Activated CD8-positive, alpha-beta T cell treated with anti-CD3 and anti-CD28 coated beads for 36 hours (primary cell): ENCODE measurements around the gene SUMO3. TPM values are rescaled to one million over a fixed set of nuclear protein-coding genes. Genes with fewer than 3 reads are reported as not detected.

Experiments
- ATAC-seq: fragments of 200-7000 bp; cut with Tn5 transposase; one replicate; pipeline ENCODE4 v1.10.0; 2021; ENCODE audit warnings: mild to moderate bottlenecking, moderate library complexity
- CTCF ChIA-PET: fragments of 350-600 bp; sonication (Branson Sonifier 250); formaldehyde crosslinking; loops from one replicate; lab custom pipeline; 2021; ENCODE audit warnings: antibody characterized with exemption; lab: Charles Lee
- POLR2A ChIA-PET: fragments of 350-600 bp; sonication (Branson Sonifier 250); formaldehyde crosslinking; loops from one replicate; lab custom pipeline; 2021; ENCODE audit warnings: antibody characterized with exemption; lab: Charles Lee
- DNase-seq: peaks from one replicate; pipeline ENCODE4 v3.0.0-alpha.2; 2020
- H3K27ac Mint-ChIP-seq: one replicate; pipeline ENCODE4 v1.8.0; 2021; ENCODE audit warnings: mild to moderate bottlenecking, mixed read lengths
- H3K27me3 Mint-ChIP-seq: one replicate; pipeline ENCODE4 v1.8.0; 2021; ENCODE audit warnings: mixed read lengths
- H3K36me3 Mint-ChIP-seq: one replicate; pipeline ENCODE4 v1.8.0; 2021; ENCODE audit warnings: low read depth, mixed read lengths
- H3K4me1 Mint-ChIP-seq: one replicate; pipeline ENCODE4 v1.8.0; 2021; ENCODE audit warnings: low read depth, mixed read lengths
- H3K4me3 Mint-ChIP-seq: one replicate; pipeline ENCODE4 v1.8.0; 2021; ENCODE audit warnings: mild to moderate bottlenecking, moderate library complexity, mixed read lengths
- H3K9me3 Mint-ChIP-seq: one replicate; pipeline ENCODE4 v1.8.0; 2021; ENCODE audit warnings: mixed read lengths
- CTCF ChIP-seq: fragments of 200-600 bp; IDR thresholded peaks from one replicate; pipeline ENCODE4 v1.8.0; 2022; ENCODE audit warnings: antibody characterized with exemption, mild to moderate bottlenecking
- intact Hi-C: fragments of 100-400 bp; cut with micrococcal nuclease; formaldehyde crosslinking; loops from one replicate; pipeline ENCODE4 v1.10.0; 2022
- total RNA-seq, 2 experiments: library from RNA; stranded (reverse); gene quantifications; one replicate each; pipeline ENCODE4 v1.2.3, GENCODE V29; 2021

SUMO3 gene
- total RNA-seq, 2 experiments from 2014 or later, result 69.8 to 72.9 TPM

- no peaks in the 10 kb centered on the region for H3K9me3 Mint-ChIP-seq
- H3K36me3 Mint-ChIP-seq, result peaks cover 45% of the 10 kb centered on the region
- H3K27ac Mint-ChIP-seq, result peak overlapping the region; percentile 7
- ChIA-PET CTCF (interaction anchor here (1.1 kb wide), 1 partner anchor 281 kb away, joined by 3 read pairs; no protein-coding TSS in a partner anchor), POLR2A (no interaction called here)
- no peak for TF ChIP-seq CTCF
- intact Hi-C loops, result loop anchor here (5.0 kb wide), 1 partner anchor 280 kb away; no protein-coding TSS in a partner anchor
- no peak overlapping the region for H3K4me3 Mint-ChIP-seq
- peaks cover 66% of the 10 kb centered on the region for H3K4me1 Mint-ChIP-seq
- ATAC-seq (no peak), DNase-seq (no peak)
- H3K27me3 Mint-ChIP-seq, result no peaks in the 10 kb centered on the region
These were observed 25.9 kb downstream of the SUMO3 start for GRCh38 chr21:44791993-44792392.

- H3K36me3 Mint-ChIP-seq, result peaks cover 39% of the 10 kb centered on the region
- intact Hi-C loops, result loop anchor here (5.0 kb wide), 1 partner anchor 279 kb away; no protein-coding TSS in a partner anchor
- CTCF ChIA-PET, result interaction anchor here (1.1 kb wide), 1 partner anchor 280 kb away, joined by 3 read pairs; no protein-coding TSS in a partner anchor
- no peak overlapping the region for H3K4me3 Mint-ChIP-seq
- no peaks in the 10 kb centered on the region for H3K27me3 Mint-ChIP-seq
- no peak for DNase-seq
- no peak for ATAC-seq
- TF ChIP-seq CTCF, result no peak
- H3K9me3 Mint-ChIP-seq, result no peaks in the 10 kb centered on the region
- H3K4me1 Mint-ChIP-seq, result peaks cover 63% of the 10 kb centered on the region
- H3K27ac Mint-ChIP-seq, result no peak overlapping the region
- POLR2A ChIA-PET, result no interaction called here
These were observed 26.6 kb downstream of the SUMO3 start for GRCh38 chr21:44791246-44791645.

GRCh38 chr21:44790368-44790767 lies 27.5 kb downstream of the SUMO3 start:
- Mint-ChIP-seq H3K4me1 (peaks cover 60% of the 10 kb centered on the region), H3K9me3 (no peaks in the 10 kb centered on the region), H3K36me3 (peaks cover 35% of the 10 kb centered on the region), H3K27ac (no peak overlapping the region), H3K4me3 (no peak overlapping the region), H3K27me3 (no peaks in the 10 kb centered on the region)
- ChIA-PET POLR2A (interaction anchor here (1.0 kb wide), 1 partner anchor 26 kb away, joined by 3 read pairs; no protein-coding TSS in a partner anchor), CTCF (interaction anchor here (1.1 to 1.7 kb wide), 2 partner anchors 10 to 48 kb away, joined by 3 to 13 read pairs; partner anchors contain the start of gene UBE2G2)
- no peak for DNase-seq
- TF ChIP-seq CTCF, result no peak
- no peak for ATAC-seq
- intact Hi-C loops, result loop anchor here (5.0 kb wide), 1 partner anchor 278 kb away; no protein-coding TSS in a partner anchor

DNA sequence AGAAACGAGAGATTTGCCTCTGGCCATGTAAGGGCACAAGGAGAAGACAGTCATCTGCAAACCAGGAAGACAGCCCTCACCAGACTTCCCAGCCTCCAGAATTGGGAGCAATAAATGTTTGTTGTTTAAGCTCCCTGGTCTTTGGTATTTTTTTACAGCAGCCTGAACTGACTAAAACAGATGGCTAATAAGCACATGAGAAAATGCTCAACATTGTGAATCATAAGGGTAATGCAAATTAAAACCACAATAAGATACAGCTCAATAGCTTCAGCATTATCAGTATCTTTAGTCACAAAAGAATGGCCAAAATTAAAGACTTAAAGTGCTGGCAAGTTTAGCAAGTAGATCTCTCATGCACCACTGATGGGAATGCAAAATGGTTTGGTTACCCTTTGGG lies 28.0 kb downstream of the SUMO3 start:
- no peak for TF ChIP-seq CTCF
- H3K9me3 Mint-ChIP-seq, result no peaks in the 10 kb centered on the region
- intact Hi-C loops, result loop anchor here (5.0 kb wide), 1 partner anchor 278 kb away; no protein-coding TSS in a partner anchor
- CTCF ChIA-PET, result interaction anchor here (1.1 to 1.7 kb wide), 2 partner anchors 11 to 47 kb away, joined by 3 to 13 read pairs; partner anchors contain the start of gene UBE2G2
- POLR2A ChIA-PET, result interaction anchor here (1.0 kb wide), 1 partner anchor 25 kb away, joined by 3 read pairs; no protein-coding TSS in a partner anchor
- H3K27ac Mint-ChIP-seq, result no peak overlapping the region
- DNase-seq (no peak), ATAC-seq (no peak)
- H3K36me3 Mint-ChIP-seq, result peaks cover 38% of the 10 kb centered on the region
- no peak overlapping the region for H3K4me3 Mint-ChIP-seq
- H3K4me1 Mint-ChIP-seq, result peaks cover 63% of the 10 kb centered on the region
- H3K27me3 Mint-ChIP-seq, result no peaks in the 10 kb centered on the region

DNA sequence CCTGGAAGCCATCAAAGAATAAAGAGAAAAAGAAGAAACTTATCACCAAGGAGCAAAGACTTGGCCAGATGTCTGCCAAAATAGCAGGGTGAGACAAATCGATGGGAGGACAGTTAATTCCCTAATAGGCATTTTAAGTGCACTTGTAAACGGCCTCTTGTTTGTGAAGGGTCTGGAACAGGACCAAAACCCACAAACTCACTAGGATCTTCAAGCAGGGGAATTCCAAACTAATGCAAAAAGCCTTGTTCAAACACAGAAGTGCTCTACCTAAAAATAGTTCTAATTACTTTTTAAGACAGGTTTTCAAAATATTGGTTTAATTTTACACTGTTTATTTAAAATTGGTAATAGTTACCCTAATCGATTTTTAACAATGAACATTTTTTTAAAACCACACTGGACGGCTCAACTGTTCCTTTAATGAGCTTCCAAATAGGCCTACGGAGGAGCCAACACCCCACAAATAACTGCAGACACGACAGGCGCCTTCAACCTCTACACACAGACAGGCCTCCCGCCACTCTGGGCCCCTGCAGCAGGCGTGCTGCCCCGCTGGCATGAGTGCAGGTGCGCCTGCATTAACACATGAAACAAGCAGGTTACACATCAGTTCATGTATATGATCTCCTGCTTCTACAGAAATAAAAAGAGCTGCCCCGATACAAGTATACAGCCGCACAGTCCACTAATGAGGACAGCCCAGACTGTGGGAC lies 32.1 kb downstream of the SUMO3 start:
- Mint-ChIP-seq H3K27me3 (no peaks in the 10 kb centered on the region), H3K27ac (no peak overlapping the region), H3K36me3 (peaks cover 23% of the 10 kb centered on the region), H3K4me3 (no peak overlapping the region), H3K9me3 (no peaks in the 10 kb centered on the region), H3K4me1 (peaks cover 46% of the 10 kb centered on the region)
- DNase-seq, result no peak
- ChIA-PET CTCF (no interaction called here), POLR2A (interaction anchor here (0.6 kb wide), 1 partner anchor 14 kb away, joined by 3 read pairs; no protein-coding TSS in a partner anchor)
- intact Hi-C loops, result no loop called here
- no peak for ATAC-seq
- TF ChIP-seq CTCF, result no peak
